Naive thymus-derived CD4-positive, alpha-beta T cell (primary cell): Measurements from ENCODE around the gene SMAD5. TPM values are rescaled to one million over a fixed set of nuclear protein-coding genes. Genes with fewer than 3 reads are reported as not detected.

Source experiments
- ATAC-seq: fragments of 150-1000 bp; cut with Tn5 transposase; 2 replicates; pipeline ENCODE4 v1.10.0; 2021; ENCODE audit warnings: mild to moderate bottlenecking, moderate library complexity
- CTCF ChIA-PET: fragments of 350-600 bp; sonication (Branson Sonifier 250); formaldehyde crosslinking; loops from one replicate; lab custom pipeline; 2021; ENCODE audit warnings: antibody characterized with exemption; lab: Charles Lee
- POLR2A ChIA-PET: fragments of 350-600 bp; sonication (Branson Sonifier 250); formaldehyde crosslinking; loops from one replicate; lab custom pipeline; 2021; ENCODE audit warnings: antibody characterized with exemption, inconsistent platforms; lab: Charles Lee
- DNase-seq, 9 donors: peaks; one replicate each; pipeline versions ENCODE4 v3.0.0 to v3.0.0-alpha.2; 2020 to 2022; ENCODE audit warnings: mixed read lengths in 1 of 9
- H3K27ac ChIP-seq: one replicate; pipeline ENCODE4 v1.7.0; 2013; ENCODE audit warnings: mild to moderate bottlenecking, low read depth, low read length, moderate library complexity
- H3K27me3 ChIP-seq, 2 donors: one replicate each; pipeline ENCODE4 v1.7.0; 2013; ENCODE audit warnings: low read length in 2 of 2, mild to moderate bottlenecking in 2 of 2, moderate library complexity in 2 of 2; ENCODE audit not compliant: control insufficient read depth in 2 of 2, insufficient read depth in 2 of 2
- H3K36me3 ChIP-seq, 3 experiments: 1 replicate in 2 of 3; 2 replicates in 1 of 3; pipeline ENCODE4 v1.7.0; 2013; ENCODE audit warnings: low read length in 3 of 3, mild to moderate bottlenecking in 3 of 3, moderate library complexity in 1 of 3; ENCODE audit not compliant: insufficient read depth in 3 of 3, control insufficient read depth in 2 of 3
- H3K4me1 ChIP-seq, 2 donors: one replicate each; pipeline ENCODE4 v1.7.0; 2013; ENCODE audit warnings: low read length in 2 of 2, mild to moderate bottlenecking in 2 of 2, moderate library complexity in 1 of 2; ENCODE audit not compliant: control insufficient read depth in 2 of 2, insufficient read depth in 2 of 2
- H3K4me3 ChIP-seq: 2 replicates; pipeline ENCODE4 v1.7.0; 2013; ENCODE audit warnings: mild to moderate bottlenecking, low read length
- H3K9me3 ChIP-seq, 3 experiments: 1 replicate in 2 of 3; 2 replicates in 1 of 3; pipeline ENCODE4 v1.7.0; 2013; ENCODE audit warnings: low read length in 3 of 3; ENCODE audit not compliant: control insufficient read depth in 2 of 3
- H3K27ac Mint-ChIP-seq, 9 donors: one replicate each; pipeline ENCODE4 v1.8.0; 2020 to 2022; ENCODE audit warnings: mixed read lengths in 9 of 9, mild to moderate bottlenecking in 8 of 9, moderate library complexity in 5 of 9, inconsistent platforms in 2 of 9
- H3K27me3 Mint-ChIP-seq, 5 donors: one replicate each; pipeline ENCODE4 v1.8.0; 2021 to 2022; ENCODE audit warnings: mixed read lengths in 5 of 5, mild to moderate bottlenecking in 1 of 5
- H3K36me3 Mint-ChIP-seq, 5 donors: one replicate each; pipeline ENCODE4 v1.8.0; 2020 to 2022; ENCODE audit warnings: mixed read lengths in 5 of 5, mild to moderate bottlenecking in 3 of 5, inconsistent platforms in 1 of 5
- H3K4me1 Mint-ChIP-seq, 7 donors: one replicate each; pipeline ENCODE4 v1.8.0; 2020 to 2022; ENCODE audit warnings: mixed read lengths in 7 of 7, mild to moderate bottlenecking in 3 of 7, inconsistent platforms in 1 of 7
- H3K4me3 Mint-ChIP-seq, 10 donors: one replicate each; pipeline ENCODE4 v1.8.0; 2020 to 2022; ENCODE audit warnings: mild to moderate bottlenecking in 10 of 10, mixed read lengths in 10 of 10, moderate library complexity in 6 of 10, inconsistent platforms in 2 of 10
- H3K9me3 Mint-ChIP-seq, 11 donors: one replicate each; pipeline ENCODE4 v1.8.0; 2020 to 2022; ENCODE audit warnings: mixed read lengths in 11 of 11, mild to moderate bottlenecking in 4 of 11, inconsistent platforms in 1 of 11, moderate library complexity in 1 of 11
- intact Hi-C, 2 donors: fragments of 100-400 bp; cut with micrococcal nuclease; formaldehyde crosslinking; loops; one replicate each; pipeline ENCODE4 v1.15.1; 2023
- polyA plus RNA-seq, 2 donors: library from polyadenylated mRNA; unstranded; fragments of 300-500 nt; fragmentation: Illumina TruSeq; gene quantifications; one replicate each; pipeline ENCODE4 v1.2.3, GENCODE V29; 2021
- total RNA-seq, 6 experiments: library from RNA in 5 of 6; stranded (reverse) in 5 of 6; gene quantifications; 1 replicate in 5 of 6; 2 replicates in 1 of 6; pipeline ENCODE4 v1.2.3 and lab custom pipeline; 2021 to 2026

SMAD5 gene
- total and polyA plus RNA-seq, 7 experiments from 2014 or later, result 1.8 to 17.6 (median 7.2) TPM

- H3K36me3 ChIP-seq, result no peaks in the 10 kb centered on the region
- ATAC-seq (no peak), DNase-seq (no peak)
- Mint-ChIP-seq H3K4me1 (peaks cover 0 to 2% (median 0%) of the 10 kb centered on the region in 7 donors), H3K9me3 (no peaks in the 10 kb centered on the region), H3K27me3 (peaks cover 5 to 14% (median 7%) of the 10 kb centered on the region in 5 donors), H3K4me3 (no peak overlapping the region), H3K36me3 (no peaks in the 10 kb centered on the region), H3K27ac (no peak overlapping the region)
- CTCF ChIA-PET, result no interaction called here
- no peak overlapping the region for H3K4me3 ChIP-seq
- POLR2A ChIA-PET, result no interaction called here
- no peaks in the 10 kb centered on the region for H3K9me3 ChIP-seq
- intact Hi-C loops, result no loop called here
- no peak overlapping the region for H3K27ac ChIP-seq
- no peaks in the 10 kb centered on the region for H3K27me3 ChIP-seq
- no peaks in the 10 kb centered on the region for H3K4me1 ChIP-seq
Observed at GRCh38 chr5:136114414-136115125, 18.1 kb upstream of the SMAD5 start.

DNA sequence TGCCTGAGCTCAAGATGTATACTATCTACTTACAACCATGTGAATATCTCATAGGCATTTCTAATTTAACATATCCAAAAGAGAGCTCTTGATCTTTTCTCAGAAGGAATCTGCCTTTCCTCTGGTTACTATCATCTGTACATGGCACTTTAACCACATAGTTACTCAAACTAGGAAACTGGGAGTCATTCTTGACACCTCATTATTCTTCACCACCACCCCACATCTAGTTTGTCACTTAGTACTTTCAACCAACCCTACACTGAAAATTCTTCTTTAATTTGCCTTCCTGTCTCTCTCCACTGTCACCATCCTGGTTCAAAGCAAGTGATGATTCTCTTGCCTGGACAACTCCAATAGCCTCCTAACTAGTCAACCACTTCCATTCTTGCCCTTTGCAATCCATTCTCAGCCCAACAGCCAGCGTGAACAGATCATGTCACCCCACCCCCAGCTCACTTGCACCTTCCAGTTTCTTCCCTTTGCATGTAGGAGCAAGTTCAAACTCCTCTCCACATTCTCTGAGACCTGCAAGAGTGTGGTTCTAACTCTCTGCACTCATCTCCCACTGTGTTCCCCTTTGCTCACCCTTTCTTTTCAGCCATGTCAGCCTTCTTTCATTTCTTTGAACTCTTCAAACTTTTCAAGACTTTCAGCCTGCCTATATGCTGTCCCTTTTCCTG lies 17.3 kb upstream of the SMAD5 start:
- peaks cover 0 to 2% (median 0%) of the 10 kb centered on the region in 7 donors for H3K4me1 Mint-ChIP-seq
- no peak overlapping the region for H3K4me3 Mint-ChIP-seq
- POLR2A ChIA-PET, result no interaction called here
- peaks cover 6 to 14% (median 9%) of the 10 kb centered on the region in 5 donors for H3K27me3 Mint-ChIP-seq
- H3K36me3 ChIP-seq, result no peaks in the 10 kb centered on the region
- H3K4me3 ChIP-seq, result no peak overlapping the region
- intact Hi-C loops, result no loop called here
- CTCF ChIA-PET, result no interaction called here
- H3K27ac Mint-ChIP-seq, result no peak overlapping the region
- no peaks in the 10 kb centered on the region for H3K9me3 ChIP-seq
- ATAC-seq (no peak), DNase-seq (no peak)
- H3K4me1 ChIP-seq, result no peaks in the 10 kb centered on the region
- H3K27me3 ChIP-seq, result no peaks in the 10 kb centered on the region
- H3K27ac ChIP-seq, result no peak overlapping the region
- H3K9me3 Mint-ChIP-seq, result peaks cover 0 to under 1% (median 0%) of the 10 kb centered on the region in 11 donors
- no peaks in the 10 kb centered on the region for H3K36me3 Mint-ChIP-seq

DNA sequence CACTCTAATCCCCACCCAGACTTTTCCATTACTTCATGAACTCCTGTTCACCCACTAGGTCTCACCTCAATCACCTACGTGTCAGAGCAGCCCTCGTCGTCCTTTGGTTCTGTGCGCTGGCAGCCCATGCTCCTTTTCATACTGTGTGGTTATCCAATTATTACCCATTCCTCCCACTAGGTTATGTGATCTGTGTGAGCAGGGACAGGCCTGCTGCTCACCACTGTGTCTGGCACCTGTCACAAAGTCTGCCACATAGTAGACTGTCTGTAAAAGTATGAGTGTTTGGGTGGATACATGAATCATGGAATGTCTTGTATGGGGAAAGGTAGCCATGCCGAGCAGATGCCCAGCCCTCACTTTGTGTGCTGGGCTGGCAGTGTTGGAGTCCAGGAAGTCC lies 12.1 kb upstream of the SMAD5 start:
- Mint-ChIP-seq H3K36me3 (peaks cover 0 to 2% (median 0%) of the 10 kb centered on the region in 5 donors), H3K27me3 (peaks cover 14 to 27% (median 16%) of the 10 kb centered on the region in 5 donors), H3K9me3 (peaks cover 0 to 5% (median 0%) of the 10 kb centered on the region in 11 donors), H3K27ac (no peak overlapping the region), H3K4me1 (no peaks in the 10 kb centered on the region), H3K4me3 (no peak overlapping the region)
- Histone ChIP-seq H3K27ac (no peak overlapping the region), H3K36me3 (no peaks in the 10 kb centered on the region), H3K4me3 (no peak overlapping the region), H3K27me3 (no peaks in the 10 kb centered on the region), H3K4me1 (no peaks in the 10 kb centered on the region), H3K9me3 (no peaks in the 10 kb centered on the region)
- ChIA-PET POLR2A (no interaction called here), CTCF (no interaction called here)
- no peak for DNase-seq
- intact Hi-C loops, result no loop called here
- ATAC-seq, result no peak

- Histone ChIP-seq H3K27ac (no peak overlapping the region), H3K27me3 (no peaks in the 10 kb centered on the region), H3K9me3 (no peaks in the 10 kb centered on the region), H3K4me3 (no peak overlapping the region), H3K4me1 (no peaks in the 10 kb centered on the region), H3K36me3 (no peaks in the 10 kb centered on the region)
- peaks cover 0 to 11% (median 1%) of the 10 kb centered on the region in 11 donors for H3K9me3 Mint-ChIP-seq
- DNase-seq (no peak), ATAC-seq (no peak)
- ChIA-PET POLR2A (no interaction called here), CTCF (no interaction called here)
- H3K4me3 Mint-ChIP-seq, result no peak overlapping the region
- H3K27ac Mint-ChIP-seq, result no peak overlapping the region
- peaks cover 31 to 38% (median 34%) of the 10 kb centered on the region in 5 donors for H3K27me3 Mint-ChIP-seq
- peaks cover 0 to 7% (median 0%) of the 10 kb centered on the region in 5 donors for H3K36me3 Mint-ChIP-seq
- H3K4me1 Mint-ChIP-seq, result no peaks in the 10 kb centered on the region
- intact Hi-C loops, result no loop called here
Observed at GRCh38 chr5:136123236-136123768, 9.3 kb upstream of the SMAD5 start.

DNA sequence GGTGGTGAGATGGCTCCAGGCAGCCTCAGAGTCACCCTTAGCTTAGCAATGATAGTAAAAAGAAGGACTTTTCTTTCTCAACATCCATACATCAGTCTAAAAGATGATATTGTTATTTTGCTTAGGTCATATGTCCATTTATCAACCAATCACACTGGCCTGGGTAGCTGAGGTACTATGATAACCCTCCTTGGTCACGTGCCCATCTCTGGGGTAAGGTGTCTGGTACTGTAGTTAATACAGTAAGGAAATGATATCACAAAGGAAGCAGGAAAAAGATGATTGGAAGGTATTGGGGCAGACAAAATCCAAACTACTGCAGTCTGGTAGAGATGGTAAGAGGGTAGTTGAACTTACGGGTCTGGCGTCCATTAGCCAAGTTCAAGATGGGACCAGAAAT lies 5.1 kb upstream of the SMAD5 start:
- intact Hi-C loops, result no loop called here
- Mint-ChIP-seq H3K27me3 (peaks cover 31 to 66% (median 56%) of the 10 kb centered on the region in 5 donors), H3K9me3 (peaks cover 0 to 13% (median 0%) of the 10 kb centered on the region in 11 donors), H3K27ac (no peak overlapping the region), H3K4me3 (no peak overlapping the region), H3K4me1 (peaks cover 0 to 9% (median 5%) of the 10 kb centered on the region in 7 donors), H3K36me3 (peaks cover 0 to 7% (median 0%) of the 10 kb centered on the region in 5 donors)
- Histone ChIP-seq H3K9me3 (no peaks in the 10 kb centered on the region), H3K27ac (no peak overlapping the region), H3K36me3 (no peaks in the 10 kb centered on the region), H3K27me3 (peaks cover 0 to 4% of the 10 kb centered on the region in 2 donors), H3K4me1 (no peaks in the 10 kb centered on the region), H3K4me3 (no peak overlapping the region)
- DNase-seq (no peak), ATAC-seq (no peak)
- CTCF ChIA-PET, result no interaction called here
- POLR2A ChIA-PET, result no interaction called here

DNA sequence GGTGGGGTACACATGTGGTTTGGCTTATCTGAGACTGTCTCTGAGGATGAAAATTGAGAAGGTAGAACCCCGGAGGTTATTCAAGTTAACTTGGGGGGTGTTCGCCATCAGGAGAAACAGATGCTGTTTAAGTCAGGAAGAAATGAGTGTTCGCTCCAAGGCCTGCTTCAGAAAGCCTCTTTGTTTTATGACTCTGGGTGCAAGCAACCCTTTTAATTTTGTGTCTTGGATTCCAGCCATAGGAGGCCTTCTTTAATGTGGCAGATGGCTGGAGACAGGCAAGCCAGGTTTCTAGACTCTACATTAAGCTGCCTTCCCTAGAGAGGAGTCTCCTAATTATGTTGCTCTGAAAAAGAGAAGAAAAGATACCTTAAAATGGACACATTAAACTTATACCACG lies 4.2 kb upstream of the SMAD5 start:
- no peaks in the 10 kb centered on the region for H3K9me3 ChIP-seq
- intact Hi-C loops, result no loop called here
- CTCF ChIA-PET, result no interaction called here
- Mint-ChIP-seq H3K27me3 (peaks cover 31 to 67% (median 59%) of the 10 kb centered on the region in 5 donors), H3K4me3 (no peak overlapping the region), H3K9me3 (peaks cover 0 to 13% (median 1%) of the 10 kb centered on the region in 11 donors), H3K36me3 (peaks cover 0 to 7% (median 0%) of the 10 kb centered on the region in 5 donors), H3K4me1 (peaks cover 0 to 12% (median 8%) of the 10 kb centered on the region in 7 donors), H3K27ac (no peak overlapping the region)
- no peak for ATAC-seq
- H3K36me3 ChIP-seq, result no peaks in the 10 kb centered on the region
- no peaks in the 10 kb centered on the region for H3K4me1 ChIP-seq
- POLR2A ChIA-PET, result no interaction called here
- H3K4me3 ChIP-seq, result no peak overlapping the region
- DNase-seq, result no peak
- peaks cover 0 to 4% of the 10 kb centered on the region in 2 donors for H3K27me3 ChIP-seq
- H3K27ac ChIP-seq, result no peak overlapping the region
